Nucleus accumbens (tissue), 56 donors: ENCODE data around the gene CISH.

Source experiments
- DNase-seq, 56 donors: peaks; one replicate each; lab custom pipeline; 2025; lab: John Stamatoyannopoulos, UW

Gene CISH

GRCh38 chr3:50639055-50639494, 27.5 kb upstream of the CISH start:
- no peak for DNase-seq

- no peak for DNase-seq
Measured at GRCh38 chr3:50637945-50638344, 26.4 kb upstream of the CISH start.

GRCh38 chr3:50637011-50637410, 25.4 kb upstream of the CISH start:
- no peak for DNase-seq

- DNase-seq: no peak
Measured at GRCh38 chr3:50635066-50635465, 23.5 kb upstream of the CISH start.

- DNase-seq: no peak
Measured at GRCh38 chr3:50633230-50633790, 21.7 kb upstream of the CISH start.

GRCh38 chr3:50632450-50632849, 20.9 kb upstream of the CISH start:
- DNase-seq: no peak

GRCh38 chr3:50630877-50631276, 19.3 kb upstream of the CISH start:
- DNase-seq: no peak

GRCh38 chr3:50630394-50630793, 18.8 kb upstream of the CISH start:
- DNase-seq: no peak

- DNase-seq: no peak
Measured at GRCh38 chr3:50628601-50629000, 17.0 kb upstream of the CISH start.

- peak in 19 of 56 donors; percentile 13 to 50 (median 30) for DNase-seq
Measured at GRCh38 chr3:50627407-50628051, 16.0 kb upstream of the CISH start.

GRCh38 chr3:50626401-50626800, 14.8 kb upstream of the CISH start:
- DNase-seq: no peak

- DNase-seq: no peak
Measured at GRCh38 chr3:50625231-50626182, 13.9 kb upstream of the CISH start.

GRCh38 chr3:50624634-50625033, 13.1 kb upstream of the CISH start:
- no peak for DNase-seq

- no peak for DNase-seq
Measured at GRCh38 chr3:50623840-50624474, 12.4 kb upstream of the CISH start.

- no peak for DNase-seq
Measured at GRCh38 chr3:50622881-50623280, 11.3 kb upstream of the CISH start.

GRCh38 chr3:50620820-50621219, 9.2 kb upstream of the CISH start:
- DNase-seq: peak in 1 of 56 donors; percentile 45

GRCh38 chr3:50620420-50620819, 8.8 kb upstream of the CISH start:
- peak in 24 of 56 donors; percentile 5 to 45 (median 32) for DNase-seq

- no peak for DNase-seq
Measured at GRCh38 chr3:50617911-50618481, 6.4 kb upstream of the CISH start.

- peak in 9 of 56 donors; percentile 33 to 68 (median 54) for DNase-seq
Measured at GRCh38 chr3:50617096-50617791, 5.7 kb upstream of the CISH start, which contains the start of gene MAPKAPK3. Gene MAPKAPK3 (plus strand): TSS chr3:50617151. CDS start chr3:50617566, 415 bp downstream.

GRCh38 chr3:50616770-50617095, 5.2 kb upstream of the CISH start:
- DNase-seq: peak; percentile 22 to 90 (median 77)
